ENCODE measurements around the gene NMT1. TPM values are rescaled to one million over a fixed set of nuclear protein-coding genes. Genes with fewer than 3 reads are reported as not detected.

Gene NMT1
- total and polyA plus RNA-seq, 2 of the 13 experiments (the other 11 are each of a cell fraction or from before 2014, with no cell fraction given) = 75.7 to 142 TPM

GRCh38 chr17:45127548-45128300 is 66.6 kb downstream of the NMT1 start:
- Histone ChIP-seq H3K27me3 (ENCODE audit: control insufficient read depth in 1 of 2, insufficient read depth in 2 of 2, low read length in 2 of 2) (no peaks in the 10 kb centered on the region), H2AFZ (ENCODE audit: low read length) (no peak overlapping the region), H3K4me2 (ENCODE audit: low read depth, low read length) (peak overlapping the region; percentile 72), H4K20me1 (ENCODE audit: insufficient read depth, low read length) (no peaks in the 10 kb centered on the region), H3K4me1 (ENCODE audit: insufficient read depth, low read length) (peaks cover 83% of the 10 kb centered on the region), H3K79me2 (ENCODE audit: insufficient read depth, low read length) (peaks cover 4% of the 10 kb centered on the region), H3K9ac (ENCODE audit: insufficient read depth, low read depth, low read length) (peak overlapping the region; percentile 59), H3K9me3 (ENCODE audit: low read length) (no peaks in the 10 kb centered on the region), H3K4me3 (replicated peaks in 1 of 3; ENCODE audit: insufficient read depth in 1 of 3, low read depth in 2 of 3, low read length in 3 of 3) (peak overlapping the region; percentile 13 to 58 (median 32); a peak in 3 of 6 replicates), H3K36me3 (replicated peaks in 1 of 2; ENCODE audit: control insufficient read depth in 1 of 2, insufficient read depth in 2 of 2, low read length in 2 of 2) (no peaks in the 10 kb centered on the region), H3K27ac (ENCODE audit: extremely low read length, insufficient read depth, low read length) (peak overlapping the region; percentile 63)
- DNase-seq (ENCODE audit: low spot score) (peak; percentile 85), ATAC-seq (peak; percentile 42), FAIRE-seq (peak; percentile 78)
- in situ Hi-C loops (cut with HindIII; ENCODE audit: extremely low pct_ligation_motif_present, low pct_unique_long_range_greater_than_20kb) = no loop called here
- BruUV-seq (replicated peaks) = no TSS peak
- ChIA-PET CTCF (ENCODE audit: low intra/inter-chr PET ratio, low total read pairs) (no interaction called here), POLR2A (interaction anchor here (0.6 to 5.1 kb wide), 14 partner anchors 8 to 75 kb away, joined by 3 to 71 read pairs (median 5); partner anchors contain the start of genes ACBD4, HEXIM1, HEXIM2 and NMT1)
- 16% methylated on average over 18 of the region's 20 CpGs for WGBS (ENCODE audit: low lambda C conversion rate)
- intact Hi-C loops (cut with micrococcal nuclease; ENCODE audit: unreplicated experiment) = no loop called here
- TF ChIP-seq IRF2 (CRISPR knock-in tag; IDR thresholded peaks at IDR 0.05) (peak; percentile 86; the same call in 1 of the 2 replicates), CBX5 (CRISPR knock-in tag; IDR thresholded peaks at IDR 0.05; ENCODE audit: borderline replicate concordance) (peak; percentile 37; the same call in 1 of the 2 replicates), GATAD2A (CRISPR knock-in tag; IDR thresholded peaks at IDR 0.05) (peak; percentile 70), RFX5 (IDR thresholded peaks at IDR 0.05; ENCODE audit: low read depth, low read length) (no peak), ZNF121 (CRISPR knock-in tag; IDR thresholded peaks at IDR 0.05) (0 out of 2 replicates have a peak, but pooled peaks have one; percentile 0), ZNF547 (CRISPR knock-in tag; IDR thresholded peaks at IDR 0.05) (peak; percentile 48; the same call in 1 of the 2 replicates), JARID2 (CRISPR knock-in tag; IDR thresholded peaks at IDR 0.05; ENCODE audit: insufficient replicate concordance) (no peak), ZNF383 (CRISPR knock-in tag; IDR thresholded peaks at IDR 0.05; ENCODE audit: borderline replicate concordance) (0 out of 2 replicates have a peak, but pooled peaks have one; percentile 19), MBD4 (IDR thresholded peaks at IDR 0.05; ENCODE audit: borderline replicate concordance, low read length) (no peak), HNRNPLL (IDR thresholded peaks at IDR 0.05; ENCODE audit: low read depth, low read length, poor library complexity, severe bottlenecking) (peak; percentile 40), PHF21A (CRISPR knock-in tag; IDR thresholded peaks at IDR 0.05) (peak; percentile 83), ELF1 (CRISPR knock-in tag; IDR thresholded peaks at IDR 0.05) (no peak; the same call in 1 of the 2 replicates), ZNF30 (CRISPR knock-in tag; IDR thresholded peaks at IDR 0.05) (no peak), TBX3 (IDR thresholded peaks at IDR 0.05; ENCODE audit: borderline replicate concordance) (peak; percentile 49; the same call in 1 of the 2 replicates), ZNF720 (CRISPR knock-in tag; IDR thresholded peaks at IDR 0.05) (no peak), ZNF766 (CRISPR knock-in tag; IDR thresholded peaks at IDR 0.05; ENCODE audit: borderline replicate concordance) (no peak), ZBTB49 (CRISPR knock-in tag; IDR thresholded peaks at IDR 0.05; ENCODE audit: borderline replicate concordance) (peak; percentile 60; the same call in 1 of the 2 replicates), AHR (CRISPR knock-in tag; IDR thresholded peaks at IDR 0.05) (peak; percentile 16; the same call in 1 of the 2 replicates), ZBTB1 (CRISPR knock-in tag; IDR thresholded peaks at IDR 0.05; ENCODE audit: borderline replicate concordance) (no peak), ZNF34 (CRISPR knock-in tag; IDR thresholded peaks at IDR 0.05; ENCODE audit: borderline replicate concordance) (no peak), CBX2 (IDR thresholded peaks at IDR 0.05; ENCODE audit: low read depth, low read length) (no peak), CBX2 (CRISPR knock-in tag; IDR thresholded peaks at IDR 0.05; ENCODE audit: low read depth) (no peak)

Data from HepG2 (cell line).